ENCODE data around the gene OVOL2.

Gene OVOL2

GRCh38 chr20:17976305-17976704, 81.4 kb downstream of the OVOL2 start:
- no peak for DNase-seq

Data from C1 segment of cervical spinal cord (tissue), 14 donors.